ENCODE data around the gene FOXP4. TPM values are rescaled to one million over a fixed set of nuclear protein-coding genes. Genes with fewer than 3 reads are reported as not detected.

Gene FOXP4
- total and polyA plus RNA-seq, 7 donors = 4.1 to 19.5 (median 12.7) TPM

DNA sequence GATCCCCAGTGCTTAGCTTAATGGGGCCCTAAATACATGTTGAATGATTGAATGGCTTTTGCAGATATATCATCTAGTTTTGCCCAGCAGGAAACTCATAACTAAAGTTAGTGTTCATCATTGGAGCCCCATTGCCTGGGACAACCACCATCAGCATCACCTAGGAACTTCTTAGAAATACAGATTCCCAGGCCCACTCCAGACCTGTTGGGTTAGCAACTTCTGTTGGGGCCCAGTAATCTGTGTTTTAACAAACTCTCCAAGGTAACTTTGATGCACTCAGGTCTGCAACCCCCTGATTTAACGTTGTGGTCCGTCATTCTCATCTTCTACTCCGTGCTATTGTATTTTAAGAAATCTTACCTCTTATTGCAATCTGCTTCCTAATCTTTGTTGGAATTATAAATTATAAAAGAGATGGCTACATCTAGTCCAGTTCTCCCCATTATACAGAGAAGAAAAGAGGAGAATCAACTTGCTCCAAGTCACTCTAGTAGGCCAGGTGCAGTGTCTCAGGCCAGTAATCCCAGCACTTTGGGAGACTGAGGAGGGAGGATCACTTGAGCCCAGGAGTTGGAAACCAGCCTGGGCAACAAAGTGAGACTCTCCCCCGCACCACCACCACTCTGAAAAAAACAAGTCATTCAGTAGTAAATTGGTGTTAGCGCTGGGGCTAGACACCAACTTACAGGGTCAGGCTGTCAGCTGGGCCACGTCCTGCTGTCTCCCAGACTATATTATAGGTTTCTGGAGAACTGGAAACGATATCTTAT lies 13.7 kb downstream of the FOXP4 start:
- Histone ChIP-seq H3K9me3 (no peaks in the 10 kb centered on the region), H3K27me3 (no peaks in the 10 kb centered on the region), H3K27ac (peak overlapping the region in 1 of 4 donors; percentile 66), H3K4me3 (peak overlapping the region in 3 of 4 donors; percentile 29 to 51 (median 46)), H3K4me1 (peaks cover 0 to 52% (median 28%) of the 10 kb centered on the region in 4 donors), H3K36me3 (no peaks in the 10 kb centered on the region)
- intact Hi-C loops (cut with DNase I) = no loop called here
- TF ChIP-seq EP300 (IDR thresholded peaks at IDR 0.05) (no peak), CTCF (IDR thresholded peaks at IDR 0.05) (no peak)
- WGBS, 2 donors = 75 to 90% methylated on average over 7 of the region's 7 CpGs
- no peak for DNase-seq

GRCh38 chr6:41560431-41561192 lies 14.4 kb downstream of the FOXP4 start:
- peak overlapping the region in 3 of 4 donors; percentile 9 to 66 (median 55) for H3K27ac ChIP-seq

DNA sequence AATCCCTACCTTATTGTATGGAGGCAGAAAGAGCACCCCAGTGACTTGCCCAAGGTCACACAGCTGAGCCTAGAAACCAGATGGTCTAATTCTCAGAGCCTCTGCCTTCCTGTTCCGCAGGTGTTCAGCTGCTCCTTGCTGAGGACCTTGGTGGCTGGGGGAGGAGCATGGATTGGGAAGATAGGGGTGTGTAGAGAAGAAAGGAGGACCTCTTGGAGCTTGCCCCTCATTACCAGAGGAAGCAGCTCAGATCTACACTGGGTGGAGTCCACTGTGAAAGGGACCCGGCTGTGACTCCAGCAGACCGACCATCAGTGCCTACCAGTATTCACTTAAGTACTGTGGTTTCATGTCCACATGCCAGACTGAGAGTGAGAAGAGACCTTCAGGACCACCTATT lies 15.2 kb downstream of the FOXP4 start:
- peaks cover 5 to 10% (median 9%) of the 10 kb centered on the region in 4 donors for H3K36me3 ChIP-seq
- H3K27me3 ChIP-seq = no peaks in the 10 kb centered on the region
- DNase-seq = no peak
- WGBS, 2 donors = 88 to 93% methylated on average over 3 of the region's 3 CpGs
- H3K4me1 ChIP-seq = peaks cover 0 to 52% (median 28%) of the 10 kb centered on the region in 4 donors
- intact Hi-C loops (cut with DNase I) = no loop called here
- no peaks in the 10 kb centered on the region for H3K9me3 ChIP-seq
- no peak for TF ChIP-seq EP300 (IDR thresholded peaks at IDR 0.05)
- no peak for TF ChIP-seq POLR2AphosphoS5 (IDR thresholded peaks at IDR 0.05)
- no peak for TF ChIP-seq POLR2A (IDR thresholded peaks at IDR 0.05)
- no peak for TF ChIP-seq CTCF (IDR thresholded peaks at IDR 0.05)
- H3K4me3 ChIP-seq = peak overlapping the region in 1 of 4 donors; percentile 51
- peak overlapping the region in 2 of 4 donors; percentile 55 to 66 for H3K27ac ChIP-seq

More at GRCh38 chr6:41560431-41561192, 14.4 kb downstream of the FOXP4 start:
- intact Hi-C loops (cut with DNase I) = no loop called here
- DNase-seq = peak; percentile 84
- Histone ChIP-seq H3K4me3 (peak overlapping the region; percentile 29 to 51 (median 38)), H3K4me1 (peaks cover 0 to 52% (median 28%) of the 10 kb centered on the region in 4 donors), H3K36me3 (peaks cover 0 to 2% (median 1%) of the 10 kb centered on the region in 4 donors), H3K9me3 (no peaks in the 10 kb centered on the region), H3K27me3 (no peaks in the 10 kb centered on the region)
- WGBS, 2 donors = 32 to 78% methylated on average over 53 of the region's 53 CpGs
- TF ChIP-seq CTCF (IDR thresholded peaks at IDR 0.05) (no peak), EP300 (IDR thresholded peaks at IDR 0.05) (no peak), POLR2AphosphoS5 (IDR thresholded peaks at IDR 0.05) (peak in 1 of 4 donors; percentile 12)

- intact Hi-C loops (cut with DNase I) = no loop called here
- H3K4me1 ChIP-seq = peaks cover 0 to 52% (median 28%) of the 10 kb centered on the region in 4 donors
Observed at GRCh38 chr6:41561931-41562911, 16.0 kb downstream of the FOXP4 start.

More at GRCh38 chr6:41561931-41562911, 16.0 kb downstream of the FOXP4 start:
- H3K27me3 ChIP-seq = no peaks in the 10 kb centered on the region
- H3K27ac ChIP-seq = peak overlapping the region in 2 of 4 donors; percentile 55 to 66
- no peak overlapping the region for H3K4me3 ChIP-seq
- TF ChIP-seq CTCF (IDR thresholded peaks at IDR 0.05) (no peak), POLR2AphosphoS5 (IDR thresholded peaks at IDR 0.05) (no peak), POLR2A (IDR thresholded peaks at IDR 0.05) (no peak), EP300 (IDR thresholded peaks at IDR 0.05) (no peak)
- H3K36me3 ChIP-seq = peaks cover 10 to 18% (median 16%) of the 10 kb centered on the region in 4 donors
- no peaks in the 10 kb centered on the region for H3K9me3 ChIP-seq
- DNase-seq = no peak
- WGBS, 2 donors = 93 to 94% methylated on average over 10 of the region's 10 CpGs

All from sigmoid colon (tissue), 7 donors.